Lung (tissue), 12 donors: Measurements from ENCODE around the gene MSLN. TPM values are rescaled to one million over a fixed set of nuclear protein-coding genes. Genes with fewer than 3 reads are reported as not detected.

ENCODE experiments used
- ATAC-seq: fragments of 200-7000 bp; cut with Tn5 transposase; one replicate; pipeline ENCODE4 v1.9.1; 2020; ENCODE audit warnings: moderate number of reproducible peaks; ENCODE audit not compliant: insufficient read depth, low FRiP score
- DNase-seq, 3 donors: peaks; one replicate each; pipeline ENCODE4 v3.0.0-alpha.2; 2013 to 2017
- H3K27ac ChIP-seq, 2 donors: one replicate each; pipeline ENCODE4 v1.5.1; 2013; ENCODE audit warnings: mild to moderate bottlenecking in 2 of 2, moderate library complexity in 2 of 2, control low read depth in 1 of 2, inconsistent platforms in 1 of 2, low read depth in 1 of 2, low read length in 1 of 2
- H3K27me3 ChIP-seq, 3 donors: one replicate each; pipeline ENCODE4 v1.5.1; 2013; ENCODE audit warnings: low read length in 2 of 3; ENCODE audit not compliant: control insufficient read depth in 3 of 3, insufficient read depth in 3 of 3
- H3K36me3 ChIP-seq, 4 donors: one replicate each; pipeline ENCODE4 v1.5.1; 2013; ENCODE audit warnings: low read length in 4 of 4, mild to moderate bottlenecking in 1 of 4, moderate library complexity in 1 of 4; ENCODE audit not compliant: control insufficient read depth in 4 of 4, insufficient read depth in 4 of 4
- H3K4me1 ChIP-seq, 5 donors: one replicate each; pipeline ENCODE4 v1.5.1; 2013; ENCODE audit warnings: low read length in 5 of 5, mild to moderate bottlenecking in 2 of 5, moderate library complexity in 1 of 5; ENCODE audit not compliant: control insufficient read depth in 5 of 5, insufficient read depth in 5 of 5
- H3K4me3 ChIP-seq: one replicate; pipeline ENCODE4 v1.5.1; 2013; ENCODE audit warnings: mild to moderate bottlenecking, control low read depth, moderate library complexity
- H3K9ac ChIP-seq, 2 donors: one replicate each; pipeline ENCODE4 v1.5.1; 2013; ENCODE audit warnings: low read length in 2 of 2, control low read depth in 1 of 2; ENCODE audit not compliant: insufficient read depth in 1 of 2
- H3K9me3 ChIP-seq, 4 donors: one replicate each; pipeline ENCODE4 v1.5.1; 2013; ENCODE audit warnings: low read length in 3 of 4, mild to moderate bottlenecking in 1 of 4, moderate library complexity in 1 of 4; ENCODE audit not compliant: control insufficient read depth in 4 of 4, insufficient read depth in 3 of 4
- WGBS, 2 donors: extraction: QIAGEN DNeasy Blood & Tissue Kit; methylation state at CpG; one replicate each; pipeline ENCODE4 v1.1.7; 2013; 5-methylcytosine and 5-hydroxymethylcytosine counted together
- polyA plus RNA-seq, 2 donors: library from polyadenylated mRNA; stranded (reverse); fragments of 200-250 nt; gene quantifications; one replicate each; pipeline ENCODE4 v1.2.1, GENCODE V29; 2013
- total RNA-seq, 2 donors: library from RNA; depleted of rRNA in 1 of 2; stranded (reverse); fragments of >200 nt in 1 of 2; gene quantifications; one replicate each; pipeline ENCODE4 v1.2.1, GENCODE V29; 2014 to 2021
- TF ChIP-seq, protein P1 (sequence below): IDR thresholded peaks from 2 replicates; pipeline ENCODE4 v1.5.1; 2012; ENCODE audit warnings: mild to moderate bottlenecking; ENCODE audit errors: control extremely low read depth, extremely low read depth
- donor health status: control.
- donor health status: control.
- donor health status: Bipolar disorder and iron deficiency.
- donor health status: healthy.
- donor health status: DM: yes; HTN: yes; CAD: no.

The MSLN gene
- total and polyA plus RNA-seq, 4 donors, result 98.8 to 155 (median 120) TPM

DNA sequence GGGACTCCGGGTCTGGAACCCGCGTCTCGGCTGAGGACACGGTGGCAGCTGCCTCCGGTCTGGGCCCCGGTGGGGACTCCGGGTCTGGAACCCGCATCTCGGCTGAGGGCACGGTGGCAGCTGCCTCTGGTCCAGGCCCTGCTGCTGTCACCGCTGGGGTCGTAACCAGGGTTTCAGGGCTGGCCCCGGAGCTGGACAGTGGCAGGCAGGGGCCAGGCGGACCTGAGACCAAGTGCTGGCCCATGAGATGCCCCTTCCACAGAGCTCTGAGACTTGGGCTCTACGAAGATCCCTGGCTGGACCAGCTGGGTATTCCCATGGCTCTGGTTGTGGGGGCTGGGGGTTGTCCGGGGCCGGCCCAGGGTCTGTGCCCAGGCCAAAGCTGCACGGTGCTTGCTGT, 23.9 kb downstream of the MSLN start:
- ATAC-seq, result no peak
- Histone ChIP-seq H3K4me3 (no peak overlapping the region), H3K9me3 (peaks cover 0 to 2% (median 0%) of the 10 kb centered on the region in 4 donors), H3K36me3 (peaks cover 0 to 8% (median 2%) of the 10 kb centered on the region in 4 donors), H3K9ac (no peak overlapping the region), H3K27ac (no peak overlapping the region), H3K27me3 (peaks cover 0 to 5% (median 0%) of the 10 kb centered on the region in 3 donors), H3K4me1 (peaks cover 0 to 20% (median 4%) of the 10 kb centered on the region in 5 donors)
- TF ChIP-seq, protein P1, sequence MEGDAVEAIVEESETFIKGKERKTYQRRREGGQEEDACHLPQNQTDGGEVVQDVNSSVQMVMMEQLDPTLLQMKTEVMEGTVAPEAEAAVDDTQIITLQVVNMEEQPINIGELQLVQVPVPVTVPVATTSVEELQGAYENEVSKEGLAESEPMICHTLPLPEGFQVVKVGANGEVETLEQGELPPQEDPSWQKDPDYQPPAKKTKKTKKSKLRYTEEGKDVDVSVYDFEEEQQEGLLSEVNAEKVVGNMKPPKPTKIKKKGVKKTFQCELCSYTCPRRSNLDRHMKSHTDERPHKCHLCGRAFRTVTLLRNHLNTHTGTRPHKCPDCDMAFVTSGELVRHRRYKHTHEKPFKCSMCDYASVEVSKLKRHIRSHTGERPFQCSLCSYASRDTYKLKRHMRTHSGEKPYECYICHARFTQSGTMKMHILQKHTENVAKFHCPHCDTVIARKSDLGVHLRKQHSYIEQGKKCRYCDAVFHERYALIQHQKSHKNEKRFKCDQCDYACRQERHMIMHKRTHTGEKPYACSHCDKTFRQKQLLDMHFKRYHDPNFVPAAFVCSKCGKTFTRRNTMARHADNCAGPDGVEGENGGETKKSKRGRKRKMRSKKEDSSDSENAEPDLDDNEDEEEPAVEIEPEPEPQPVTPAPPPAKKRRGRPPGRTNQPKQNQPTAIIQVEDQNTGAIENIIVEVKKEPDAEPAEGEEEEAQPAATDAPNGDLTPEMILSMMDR, result no peak
- 94 to 97% methylated on average over 19 of the region's 19 CpGs for WGBS, 2 donors
- DNase-seq, result no peak

GRCh38 chr16:785563-786535, 25.3 kb downstream of the MSLN start:
- H3K27ac ChIP-seq, result no peak overlapping the region
- 67 to 73% methylated on average over 53 to 58 of the region's 58 CpGs for WGBS, 2 donors
- no peak for ATAC-seq
- H3K36me3 ChIP-seq, result peaks cover 0 to 10% (median 2%) of the 10 kb centered on the region in 4 donors
- H3K9ac ChIP-seq, result no peak overlapping the region
- H3K4me1 ChIP-seq, result peaks cover 0 to 23% (median 4%) of the 10 kb centered on the region in 5 donors
- no peaks in the 10 kb centered on the region for H3K9me3 ChIP-seq
- TF ChIP-seq, protein P1, result peak; percentile 51
- H3K4me3 ChIP-seq, result no peak overlapping the region
- peak in 2 of 3 donors; percentile 28 to 46 for DNase-seq
- H3K27me3 ChIP-seq, result no peaks in the 10 kb centered on the region

GRCh38 chr16:787321-787966, 26.9 kb downstream of the MSLN start:
- H3K27me3 ChIP-seq, result no peaks in the 10 kb centered on the region
- 37 to 44% methylated on average over 47 of the region's 47 CpGs for WGBS, 2 donors
- peak overlapping the region in 1 of 2 donors; percentile 76 for H3K27ac ChIP-seq
- TF ChIP-seq, protein P1, result no peak
- H3K36me3 ChIP-seq, result peaks cover 0 to 16% (median 2%) of the 10 kb centered on the region in 4 donors
- no peaks in the 10 kb centered on the region for H3K9me3 ChIP-seq
- H3K9ac ChIP-seq, result peak overlapping the region in 1 of 2 donors; percentile 25
- H3K4me1 ChIP-seq, result peaks cover 0 to 23% (median 4%) of the 10 kb centered on the region in 5 donors
- no peak for DNase-seq
- ATAC-seq, result no peak
- peak overlapping the region; percentile 93 for H3K4me3 ChIP-seq
